Progenitor cell of endocrine pancreas (in vitro differentiated cells): Measurements from ENCODE around the gene PCDHB16. TPM values are rescaled to one million over a fixed set of nuclear protein-coding genes. Genes with fewer than 3 reads are reported as not detected.
"Not testable (repeated sequence)": the region's sequence is repeated elsewhere in the genome, so short reads cannot be mapped to it uniquely, and the experiment has no call there.

Experiments
- DNase-seq: peaks from one replicate; pipeline ENCODE4 v3.0.0; 2021; ENCODE audit warnings: low spot score; ENCODE audit not compliant: unreplicated experiment
- H3K27ac Mint-ChIP-seq: 2 replicates; pipeline ENCODE4 v1.8.0; 2021; ENCODE audit warnings: mild to moderate bottlenecking, moderate library complexity, mixed read lengths
- H3K27me3 Mint-ChIP-seq: 2 replicates; pipeline ENCODE4 v1.8.0; 2021; ENCODE audit warnings: mixed read lengths
- H3K36me3 Mint-ChIP-seq: 2 replicates; pipeline ENCODE4 v1.8.0; 2022; ENCODE audit warnings: mixed read lengths; ENCODE audit not compliant: insufficient read depth
- H3K4me1 Mint-ChIP-seq: 2 replicates; pipeline ENCODE4 v1.8.0; 2021; ENCODE audit warnings: low read depth, mixed read lengths
- H3K4me3 Mint-ChIP-seq: 2 replicates; pipeline ENCODE4 v1.8.0; 2021; ENCODE audit warnings: low read depth, mild to moderate bottlenecking, moderate library complexity, mixed read lengths
- H3K9me3 Mint-ChIP-seq: 2 replicates; pipeline ENCODE4 v1.8.0; 2021; ENCODE audit warnings: low read depth, mixed read lengths
- total RNA-seq: library from RNA; stranded (reverse); gene quantifications from 2 replicates; pipeline ENCODE4 v1.2.1, GENCODE V29; 2021
- TF ChIP-seq, protein P1 (sequence below): fragments of 200-600 bp; sonication (generic); IDR thresholded peaks from one replicate; pipeline ENCODE4 v1.5.0; 2021; ENCODE audit warnings: antibody characterized with exemption, mild to moderate bottlenecking; ENCODE audit not compliant: unreplicated experiment

Gene PCDHB16
- total RNA-seq, 1 donor from 2014 or later: 11.9 TPM

GRCh38 chr5:141172381-141173204 lies 9.6 kb upstream of the PCDHB16 start, which contains the start of gene PCDHB7:
TSS of gene PCDHB7 (plus strand) at chr5:141172644. CDS start at chr5:141172836, 192 bp downstream.
- Mint-ChIP-seq H3K4me1 (no peaks in the 10 kb centered on the region), H3K27ac (no peak within 1 kb of the TSS), H3K4me3 (no peak within 1 kb of the TSS), H3K27me3 (no peaks in the 10 kb centered on the region), H3K9me3 (peaks cover 33% of the 10 kb centered on the region), H3K36me3 (peaks cover 13% of the 10 kb centered on the region)
- no peak for DNase-seq
- TF ChIP-seq, protein P1, sequence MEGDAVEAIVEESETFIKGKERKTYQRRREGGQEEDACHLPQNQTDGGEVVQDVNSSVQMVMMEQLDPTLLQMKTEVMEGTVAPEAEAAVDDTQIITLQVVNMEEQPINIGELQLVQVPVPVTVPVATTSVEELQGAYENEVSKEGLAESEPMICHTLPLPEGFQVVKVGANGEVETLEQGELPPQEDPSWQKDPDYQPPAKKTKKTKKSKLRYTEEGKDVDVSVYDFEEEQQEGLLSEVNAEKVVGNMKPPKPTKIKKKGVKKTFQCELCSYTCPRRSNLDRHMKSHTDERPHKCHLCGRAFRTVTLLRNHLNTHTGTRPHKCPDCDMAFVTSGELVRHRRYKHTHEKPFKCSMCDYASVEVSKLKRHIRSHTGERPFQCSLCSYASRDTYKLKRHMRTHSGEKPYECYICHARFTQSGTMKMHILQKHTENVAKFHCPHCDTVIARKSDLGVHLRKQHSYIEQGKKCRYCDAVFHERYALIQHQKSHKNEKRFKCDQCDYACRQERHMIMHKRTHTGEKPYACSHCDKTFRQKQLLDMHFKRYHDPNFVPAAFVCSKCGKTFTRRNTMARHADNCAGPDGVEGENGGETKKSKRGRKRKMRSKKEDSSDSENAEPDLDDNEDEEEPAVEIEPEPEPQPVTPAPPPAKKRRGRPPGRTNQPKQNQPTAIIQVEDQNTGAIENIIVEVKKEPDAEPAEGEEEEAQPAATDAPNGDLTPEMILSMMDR: no peak

DNA sequence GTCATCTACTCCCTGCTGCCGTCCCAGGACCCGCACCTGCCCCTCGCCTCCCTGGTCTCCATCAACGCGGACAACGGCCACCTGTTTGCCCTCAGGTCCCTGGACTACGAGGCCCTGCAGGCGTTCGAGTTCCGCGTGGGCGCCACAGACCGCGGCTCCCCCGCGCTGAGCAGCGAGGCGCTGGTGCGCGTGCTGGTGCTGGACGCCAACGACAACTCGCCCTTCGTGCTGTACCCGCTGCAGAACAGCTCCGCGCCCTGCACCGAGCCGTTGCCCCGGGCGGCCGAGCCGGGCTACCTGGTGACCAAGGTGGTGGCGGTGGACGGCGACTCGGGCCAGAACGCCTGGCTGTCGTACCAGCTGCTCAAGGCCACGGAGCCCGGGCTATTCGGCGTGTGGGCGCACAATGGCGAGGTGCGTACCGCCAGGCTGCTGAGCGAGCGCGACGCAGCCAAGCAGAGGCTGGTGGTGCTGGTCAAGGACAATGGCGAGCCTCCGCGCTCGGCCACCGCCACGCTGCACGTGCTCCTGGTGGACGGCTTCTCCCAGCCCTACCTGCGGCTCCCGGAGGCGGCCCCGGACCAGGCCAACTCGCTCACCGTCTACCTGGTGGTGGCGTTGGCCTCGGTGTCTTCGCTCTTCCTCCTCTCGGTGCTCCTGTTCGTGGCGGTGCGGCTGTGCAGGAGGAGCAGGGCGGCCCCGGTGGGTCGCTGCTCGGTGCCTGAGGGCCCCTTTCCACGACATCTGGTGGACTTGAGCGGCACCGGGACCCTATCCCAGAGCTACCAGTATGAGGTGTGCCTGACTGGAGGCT lies 7.7 kb upstream of the PCDHB16 start:
- not testable (repeated sequence) for H3K36me3 Mint-ChIP-seq, H3K27me3 Mint-ChIP-seq, H3K27ac Mint-ChIP-seq, H3K4me3 Mint-ChIP-seq, DNase-seq, H3K4me1 Mint-ChIP-seq
- peaks cover 25% of the 10 kb centered on the region for H3K9me3 Mint-ChIP-seq

DNA sequence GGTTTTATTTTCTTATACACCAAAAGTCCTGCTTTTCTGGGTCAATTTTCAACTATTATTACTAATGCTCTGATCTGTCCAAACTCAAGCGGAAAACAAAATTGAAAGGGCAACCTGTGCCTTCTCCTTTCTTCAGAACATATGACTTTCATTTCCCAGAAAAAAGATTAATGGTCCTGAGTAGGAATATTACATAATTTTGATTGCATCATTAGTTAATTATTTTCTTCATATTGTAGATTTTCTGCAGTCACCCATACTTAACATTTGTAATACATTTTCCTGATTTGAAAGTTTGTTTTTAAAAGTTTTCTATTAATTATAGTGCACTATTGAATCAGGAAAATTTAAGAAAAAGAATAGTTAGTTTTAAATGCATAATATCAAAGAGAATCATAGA lies 6.3 kb upstream of the PCDHB16 start:
- H3K4me1 Mint-ChIP-seq: no peaks in the 10 kb centered on the region

DNA sequence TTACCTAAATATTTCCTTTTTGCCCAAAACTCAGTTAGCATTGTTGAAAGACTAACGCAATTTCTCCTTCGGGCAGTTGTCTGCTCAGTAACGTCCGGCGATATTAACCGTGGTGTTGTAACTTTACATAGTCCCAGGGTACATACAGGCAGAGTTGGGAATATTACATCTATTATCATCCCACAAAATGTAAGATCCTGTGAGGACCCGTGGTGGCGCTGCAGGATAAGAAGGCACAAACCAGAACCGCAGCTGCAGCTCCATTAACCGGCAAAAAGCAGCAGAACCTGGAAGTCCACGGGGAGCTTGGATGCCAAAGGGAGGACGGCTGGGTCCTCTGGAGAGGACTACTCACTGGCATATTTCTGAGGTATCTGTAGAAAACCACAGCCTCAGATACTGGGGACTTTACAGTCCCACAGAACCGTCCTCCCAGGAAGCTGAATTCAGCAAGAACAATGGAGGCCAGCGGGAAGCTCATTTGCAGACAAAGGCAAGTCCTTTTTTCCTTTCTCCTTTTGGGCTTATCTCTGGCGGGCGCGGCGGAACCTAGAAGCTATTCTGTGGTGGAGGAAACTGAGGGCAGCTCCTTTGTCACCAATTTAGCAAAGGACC lies 4.5 kb upstream of the PCDHB16 start, which contains the start of gene PCDHB8:
TSS of gene PCDHB8 (plus strand) at position 214 of the 615 bp plus-strand sequence. CDS start at position 459, 245 bp downstream.
- H3K4me3 Mint-ChIP-seq, H3K4me1 Mint-ChIP-seq, DNase-seq, H3K27me3 Mint-ChIP-seq, H3K27ac Mint-ChIP-seq: not testable (repeated sequence)
- peaks cover 16% of the 10 kb centered on the region for H3K36me3 Mint-ChIP-seq
- H3K9me3 Mint-ChIP-seq: peaks cover 24% of the 10 kb centered on the region

More for the DNA sequence above, 6.3 kb upstream of the PCDHB16 start:
- H3K4me3 Mint-ChIP-seq: no peak overlapping the region
- H3K36me3 Mint-ChIP-seq: peaks cover 14% of the 10 kb centered on the region
- DNase-seq: no peak
- H3K27ac Mint-ChIP-seq: no peak overlapping the region
- peaks cover 23% of the 10 kb centered on the region for H3K9me3 Mint-ChIP-seq
- no peaks in the 10 kb centered on the region for H3K27me3 Mint-ChIP-seq
- TF ChIP-seq, protein P1: no peak

DNA sequence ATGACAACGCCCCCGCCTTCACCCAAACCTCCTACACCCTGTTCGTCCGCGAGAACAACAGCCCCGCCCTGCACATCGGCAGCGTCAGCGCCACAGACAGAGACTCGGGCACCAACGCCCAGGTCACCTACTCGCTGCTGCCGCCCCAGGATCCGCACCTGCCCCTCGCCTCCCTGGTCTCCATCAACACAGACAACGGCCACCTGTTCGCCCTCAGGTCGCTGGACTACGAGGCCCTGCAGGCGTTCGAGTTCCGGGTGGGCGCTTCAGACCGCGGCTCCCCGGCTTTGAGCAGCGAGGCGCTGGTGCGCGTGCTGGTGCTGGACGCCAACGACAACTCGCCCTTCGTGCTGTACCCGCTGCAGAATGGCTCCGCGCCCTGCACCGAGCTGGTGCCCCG lies 2.8 kb upstream of the PCDHB16 start:
- not testable (repeated sequence) for DNase-seq, H3K4me3 Mint-ChIP-seq, H3K27ac Mint-ChIP-seq, H3K4me1 Mint-ChIP-seq, H3K27me3 Mint-ChIP-seq
- Mint-ChIP-seq H3K36me3 (peaks cover 20% of the 10 kb centered on the region), H3K9me3 (peaks cover 22% of the 10 kb centered on the region)

GRCh38 chr5:141179876-141180275 lies 2.3 kb upstream of the PCDHB16 start:
- H3K36me3 Mint-ChIP-seq: peaks cover 25% of the 10 kb centered on the region
- not testable (repeated sequence) for H3K4me3 Mint-ChIP-seq, H3K4me1 Mint-ChIP-seq, H3K27me3 Mint-ChIP-seq, H3K27ac Mint-ChIP-seq, DNase-seq
- peaks cover 26% of the 10 kb centered on the region for H3K9me3 Mint-ChIP-seq

DNA sequence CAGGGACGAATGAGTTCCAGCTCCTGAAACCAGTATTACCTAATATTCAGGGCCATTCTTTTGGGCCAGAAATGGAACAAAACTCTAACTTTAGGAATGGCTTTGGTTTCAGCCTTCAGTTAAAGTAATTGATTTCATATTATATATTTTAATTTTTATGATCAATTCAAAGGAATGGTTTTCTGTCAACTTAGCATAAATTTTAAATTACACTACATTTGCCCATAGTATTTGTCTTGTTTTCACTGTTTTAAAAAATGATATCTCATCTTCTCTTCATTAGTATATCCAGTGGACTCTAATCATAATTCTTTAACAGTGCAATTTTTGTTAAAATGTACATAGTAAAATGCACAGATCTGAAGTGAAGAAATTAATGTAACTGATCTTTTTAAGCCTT lies 1.9 kb upstream of the PCDHB16 start:
- peaks cover 30% of the 10 kb centered on the region for H3K9me3 Mint-ChIP-seq
- H3K27me3 Mint-ChIP-seq: no peaks in the 10 kb centered on the region
- H3K4me1 Mint-ChIP-seq: no peaks in the 10 kb centered on the region
- H3K36me3 Mint-ChIP-seq: peaks cover 30% of the 10 kb centered on the region
- no peak overlapping the region for H3K4me3 Mint-ChIP-seq
- no peak for DNase-seq
- H3K27ac Mint-ChIP-seq: no peak overlapping the region
- TF ChIP-seq, protein P1: no peak

DNA sequence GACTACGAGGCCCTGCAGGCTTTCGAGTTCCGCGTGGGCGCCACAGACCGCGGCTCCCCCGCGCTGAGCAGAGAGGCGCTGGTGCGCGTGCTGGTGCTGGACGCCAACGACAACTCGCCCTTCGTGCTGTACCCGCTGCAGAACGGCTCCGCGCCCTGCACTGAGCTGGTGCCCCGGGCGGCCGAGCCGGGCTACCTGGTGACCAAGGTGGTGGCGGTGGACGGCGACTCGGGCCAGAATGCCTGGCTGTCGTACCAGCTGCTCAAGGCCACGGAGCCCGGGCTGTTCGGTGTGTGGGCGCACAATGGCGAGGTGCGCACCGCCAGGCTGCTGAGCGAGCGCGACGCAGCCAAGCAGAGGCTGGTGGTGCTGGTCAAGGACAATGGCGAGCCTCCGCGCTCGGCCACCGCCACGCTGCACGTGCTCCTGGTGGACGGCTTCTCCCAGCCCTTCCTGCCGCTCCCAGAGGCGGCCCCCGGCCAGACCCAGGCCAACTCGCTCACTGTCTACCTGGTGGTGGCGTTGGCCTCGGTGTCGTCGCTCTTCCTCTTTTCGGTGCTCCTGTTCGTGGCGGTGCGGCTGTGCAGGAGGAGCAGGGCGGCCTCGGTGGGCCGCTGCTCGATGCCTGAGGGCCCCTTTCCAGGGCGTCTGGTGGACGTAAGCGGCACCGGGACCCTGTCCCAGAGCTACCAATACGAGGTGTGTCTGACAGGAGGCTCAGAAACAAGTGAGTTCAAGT lies 2.1 kb downstream of the PCDHB16 start:
- Mint-ChIP-seq H3K9me3 (peaks cover 51% of the 10 kb centered on the region), H3K4me3 (peak overlapping the region; percentile 14), H3K27ac (peak overlapping the region; percentile 83), H3K36me3 (peaks cover 48% of the 10 kb centered on the region)
- H3K27me3 Mint-ChIP-seq, DNase-seq, H3K4me1 Mint-ChIP-seq: not testable (repeated sequence)
